ENCODE results near the gene ARHGAP5. TPM values are rescaled to one million over a fixed set of nuclear protein-coding genes. Genes with fewer than 3 reads are reported as not detected.

ARHGAP5 gene
- polyA plus RNA-seq, 1 experiment, result 45.6 TPM

DNA sequence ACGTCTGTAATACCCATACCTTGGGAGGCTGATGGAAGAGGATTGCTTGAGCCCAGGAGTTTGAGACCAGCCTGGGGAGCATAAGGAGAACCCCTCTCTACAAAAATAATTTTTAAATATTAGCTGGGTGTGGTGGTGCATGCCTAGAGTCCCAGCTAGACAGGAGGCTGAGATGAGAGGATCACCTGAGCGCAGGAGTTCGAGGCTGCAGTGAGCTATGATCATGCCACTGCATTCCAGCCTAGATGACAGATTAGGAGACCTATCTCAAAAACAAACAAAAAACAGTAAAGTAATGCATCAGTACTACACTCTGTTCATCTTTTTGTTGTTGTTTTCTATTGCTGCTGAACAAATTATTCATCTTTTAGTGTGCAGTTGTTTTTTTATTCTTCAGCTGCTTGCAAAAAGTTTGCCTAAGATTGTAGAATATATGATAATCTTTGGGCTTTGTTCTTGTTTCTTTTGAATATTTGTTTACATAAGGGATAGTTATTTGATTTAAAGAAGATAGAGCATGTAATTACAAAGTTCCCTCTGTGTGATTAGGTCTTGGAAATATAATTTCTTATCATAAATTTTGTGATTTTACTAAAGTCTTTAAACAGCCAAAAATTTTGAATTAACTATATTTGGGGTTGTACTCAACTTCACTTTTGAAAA is 8.2 kb downstream of the ARHGAP5 start:
- TF ChIP-seq, protein P1, sequence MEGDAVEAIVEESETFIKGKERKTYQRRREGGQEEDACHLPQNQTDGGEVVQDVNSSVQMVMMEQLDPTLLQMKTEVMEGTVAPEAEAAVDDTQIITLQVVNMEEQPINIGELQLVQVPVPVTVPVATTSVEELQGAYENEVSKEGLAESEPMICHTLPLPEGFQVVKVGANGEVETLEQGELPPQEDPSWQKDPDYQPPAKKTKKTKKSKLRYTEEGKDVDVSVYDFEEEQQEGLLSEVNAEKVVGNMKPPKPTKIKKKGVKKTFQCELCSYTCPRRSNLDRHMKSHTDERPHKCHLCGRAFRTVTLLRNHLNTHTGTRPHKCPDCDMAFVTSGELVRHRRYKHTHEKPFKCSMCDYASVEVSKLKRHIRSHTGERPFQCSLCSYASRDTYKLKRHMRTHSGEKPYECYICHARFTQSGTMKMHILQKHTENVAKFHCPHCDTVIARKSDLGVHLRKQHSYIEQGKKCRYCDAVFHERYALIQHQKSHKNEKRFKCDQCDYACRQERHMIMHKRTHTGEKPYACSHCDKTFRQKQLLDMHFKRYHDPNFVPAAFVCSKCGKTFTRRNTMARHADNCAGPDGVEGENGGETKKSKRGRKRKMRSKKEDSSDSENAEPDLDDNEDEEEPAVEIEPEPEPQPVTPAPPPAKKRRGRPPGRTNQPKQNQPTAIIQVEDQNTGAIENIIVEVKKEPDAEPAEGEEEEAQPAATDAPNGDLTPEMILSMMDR (IDR thresholded peaks at IDR 0.05; ENCODE audit: low read depth, low read length), result no peak
- H3K27ac ChIP-seq (ENCODE audit: low read depth, low read length), result no peak overlapping the region
- POLR2A ChIA-PET, result no interaction called here
- no peak overlapping the region for H3K4me3 ChIP-seq (ENCODE audit: low read depth, low read length)
- no peak for DNase-seq (ENCODE audit: low read depth, low spot score)
- H3K9me3 ChIP-seq (ENCODE audit: control insufficient read depth, insufficient read depth, low read length), result no peaks in the 10 kb centered on the region
- CTCF ChIA-PET, result interaction anchor here (2.8 kb wide), 1 partner anchor 12 kb away, joined by 7 read pairs; no protein-coding TSS in a partner anchor
- H3K27me3 ChIP-seq (ENCODE audit: control insufficient read depth, insufficient read depth, low read length), result no peaks in the 10 kb centered on the region

DNA sequence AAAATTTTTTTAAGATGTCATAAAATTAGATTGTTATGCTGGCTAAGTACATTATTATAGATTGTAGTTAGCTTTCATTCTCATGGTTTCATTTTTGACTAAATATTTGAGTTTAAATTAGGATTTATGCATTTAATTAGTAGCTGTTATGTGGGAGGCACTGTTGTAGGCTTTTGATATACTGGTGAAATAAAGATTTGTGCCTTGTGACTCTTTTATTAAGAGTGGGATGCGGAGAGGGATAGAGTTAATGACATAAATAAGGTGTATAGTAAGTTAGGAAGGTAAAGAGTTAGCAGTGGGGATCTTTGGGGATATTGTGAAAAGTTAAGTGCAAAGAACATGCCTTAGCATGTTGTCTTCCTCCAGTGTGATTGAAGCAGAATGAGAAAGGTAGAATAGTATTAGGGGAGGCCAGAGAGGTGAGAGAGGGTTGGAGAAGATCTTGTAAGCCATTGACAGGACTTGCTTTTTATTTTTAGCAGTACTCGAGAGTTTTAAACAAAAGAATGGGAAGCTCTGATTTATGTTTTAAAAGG is 8.8 kb downstream of the ARHGAP5 start:
- TF ChIP-seq, protein P1 (IDR thresholded peaks at IDR 0.05; ENCODE audit: low read depth, low read length), result no peak
- CTCF ChIA-PET, result interaction anchor here (2.8 kb wide), 1 partner anchor 12 kb away, joined by 7 read pairs; no protein-coding TSS in a partner anchor

DNA sequence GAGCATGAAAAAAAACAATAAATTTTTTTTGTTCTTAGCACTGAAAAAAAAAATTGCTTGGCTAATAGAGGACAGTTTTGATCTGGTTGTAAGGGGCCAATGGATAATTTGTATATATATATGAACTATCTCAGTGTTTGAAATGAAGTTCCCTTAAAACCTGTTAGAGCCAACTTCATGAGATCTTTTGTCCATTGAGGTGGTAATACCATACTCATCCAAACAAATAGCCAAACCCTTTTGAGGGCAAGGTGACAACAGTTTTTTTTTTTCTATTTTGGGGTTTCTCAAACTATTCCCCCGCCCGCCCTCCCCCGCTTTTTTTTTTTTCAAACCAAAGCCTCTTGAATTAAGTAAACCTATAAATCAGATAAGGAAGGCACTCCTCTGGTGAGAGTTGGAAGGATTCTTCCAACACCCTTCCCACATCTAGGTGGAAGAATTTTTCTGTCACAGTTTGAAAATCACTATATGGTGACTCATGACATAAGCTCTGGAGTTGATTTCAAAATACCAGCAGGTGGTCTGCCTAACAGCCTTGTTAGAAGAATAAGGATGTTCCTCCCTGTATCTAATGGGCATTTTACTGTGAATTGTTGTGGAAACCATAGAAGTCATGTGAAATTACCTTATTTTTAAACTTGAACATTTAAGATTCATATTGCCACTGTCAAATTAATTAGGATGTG is 10.2 kb downstream of the ARHGAP5 start:
- DNase-seq (ENCODE audit: low read depth, low spot score), result no peak
- TF ChIP-seq, protein P1 (IDR thresholded peaks at IDR 0.05; ENCODE audit: low read depth, low read length), result no peak
- CTCF ChIA-PET, result interaction anchor here (1.5 to 2.8 kb wide), 2 partner anchors 14 to 168 kb away, joined by 5 to 7 read pairs; no protein-coding TSS in a partner anchor
- H3K27ac ChIP-seq (ENCODE audit: low read depth, low read length), result no peak overlapping the region
- POLR2A ChIA-PET, result interaction anchor here (0.6 kb wide), 1 partner anchor 22 kb away, joined by 5 read pairs; no protein-coding TSS in a partner anchor
- no peaks in the 10 kb centered on the region for H3K9me3 ChIP-seq (ENCODE audit: control insufficient read depth, insufficient read depth, low read length)
- no peaks in the 10 kb centered on the region for H3K27me3 ChIP-seq (ENCODE audit: control insufficient read depth, insufficient read depth, low read length)
- H3K4me3 ChIP-seq (ENCODE audit: low read depth, low read length), result no peak overlapping the region

More for the DNA sequence above, 8.8 kb downstream of the ARHGAP5 start:
- DNase-seq (ENCODE audit: low read depth, low spot score), result no peak
- H3K27me3 ChIP-seq (ENCODE audit: control insufficient read depth, insufficient read depth, low read length), result no peaks in the 10 kb centered on the region
- no peak overlapping the region for H3K27ac ChIP-seq (ENCODE audit: low read depth, low read length)
- no peaks in the 10 kb centered on the region for H3K9me3 ChIP-seq (ENCODE audit: control insufficient read depth, insufficient read depth, low read length)
- no peak overlapping the region for H3K4me3 ChIP-seq (ENCODE audit: low read depth, low read length)
- POLR2A ChIA-PET, result no interaction called here

DNA sequence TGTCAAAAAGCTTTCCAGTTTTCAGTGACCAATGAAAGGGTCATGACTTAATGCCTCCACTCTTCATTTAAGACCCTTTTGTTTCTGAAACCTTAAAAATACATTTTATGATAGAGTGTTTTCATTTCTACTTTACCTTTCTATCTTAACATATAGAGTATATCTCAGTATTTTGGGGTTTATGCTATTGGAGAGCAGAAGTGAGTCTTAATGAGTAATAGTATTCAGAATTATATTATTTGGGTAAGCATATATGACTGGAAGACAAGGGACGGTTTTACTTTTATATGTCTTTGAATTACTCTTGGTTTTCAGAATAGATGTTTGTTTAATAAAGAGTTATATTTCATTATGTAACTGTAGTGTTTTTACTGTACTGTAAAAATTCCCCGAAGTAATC is 10.8 kb downstream of the ARHGAP5 start:
- Histone ChIP-seq H3K27me3 (ENCODE audit: control insufficient read depth, insufficient read depth, low read length) (no peaks in the 10 kb centered on the region), H3K9me3 (ENCODE audit: control insufficient read depth, insufficient read depth, low read length) (no peaks in the 10 kb centered on the region), H3K4me3 (ENCODE audit: low read depth, low read length) (no peak overlapping the region), H3K27ac (ENCODE audit: low read depth, low read length) (no peak overlapping the region)
- ChIA-PET CTCF (interaction anchor here (1.5 kb wide), 1 partner anchor 167 kb away, joined by 5 read pairs; no protein-coding TSS in a partner anchor), POLR2A (no interaction called here)
- DNase-seq (ENCODE audit: low read depth, low spot score), result no peak
- TF ChIP-seq, protein P1 (IDR thresholded peaks at IDR 0.05; ENCODE audit: low read depth, low read length), result no peak

DNA sequence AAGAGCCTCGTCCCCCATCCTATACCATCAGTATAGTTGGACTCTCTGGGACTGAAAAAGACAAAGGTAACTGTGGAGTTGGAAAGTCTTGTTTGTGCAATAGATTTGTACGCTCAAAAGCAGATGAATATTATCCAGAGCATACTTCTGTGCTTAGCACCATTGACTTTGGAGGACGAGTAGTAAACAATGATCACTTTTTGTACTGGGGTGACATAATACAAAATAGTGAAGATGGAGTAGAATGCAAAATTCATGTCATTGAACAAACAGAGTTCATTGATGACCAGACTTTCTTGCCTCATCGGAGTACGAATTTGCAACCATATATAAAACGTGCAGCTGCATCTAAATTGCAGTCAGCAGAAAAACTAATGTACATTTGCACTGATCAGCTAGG is 13.6 kb downstream of the ARHGAP5 start:
- Histone ChIP-seq H3K27me3 (ENCODE audit: control insufficient read depth, insufficient read depth, low read length) (no peaks in the 10 kb centered on the region), H3K27ac (ENCODE audit: low read depth, low read length) (no peak overlapping the region), H3K4me3 (ENCODE audit: low read depth, low read length) (no peak overlapping the region), H3K9me3 (ENCODE audit: control insufficient read depth, insufficient read depth, low read length) (no peaks in the 10 kb centered on the region)
- TF ChIP-seq, protein P1 (IDR thresholded peaks at IDR 0.05; ENCODE audit: low read depth, low read length), result no peak
- POLR2A ChIA-PET, result no interaction called here
- DNase-seq (ENCODE audit: low read depth, low spot score), result no peak
- CTCF ChIA-PET, result no interaction called here

Measured in AG04450 (cell line).